SK-N-SH treated with all-trans-retinoic acid at 6 μM for 48 hours (cell line): ENCODE data around the gene RANBP6.

Source experiments
- CSDC2 ChIP-seq: fragments of 250-450 bp; sonication (Bioruptor Pico); IDR thresholded peaks from 2 replicates; pipeline ENCODE4 v1.5.0; 2020; ENCODE audit warnings: mild to moderate bottlenecking, moderate library complexity
- ESRRG ChIP-seq: fragments of 250-450 bp; sonication (Bioruptor Pico); IDR thresholded peaks from 2 replicates; pipeline ENCODE4 v1.6.1; 2021; ENCODE audit warnings: mild to moderate bottlenecking
- GLIS3 ChIP-seq: fragments of 250-450 bp; sonication (Bioruptor Pico); IDR thresholded peaks from 2 replicates; pipeline ENCODE4 v1.5.0; 2020; ENCODE audit warnings: mild to moderate bottlenecking, moderate library complexity
- ISL1 ChIP-seq: fragments of 250-450 bp; sonication (Bioruptor Pico); IDR thresholded peaks from 2 replicates; pipeline ENCODE4 v2.1.2; 2022; ENCODE audit warnings: mild to moderate bottlenecking, moderate library complexity
- OSR1 ChIP-seq: fragments of 250-450 bp; sonication (Bioruptor Pico); IDR thresholded peaks from 2 replicates; pipeline ENCODE4 v1.8.0; 2022; ENCODE audit warnings: moderate library complexity, mild to moderate bottlenecking, inconsistent platforms
- PATZ1 ChIP-seq: fragments of 250-450 bp; sonication (Bioruptor Pico); IDR thresholded peaks from 2 replicates; pipeline ENCODE4 v1.8.0; 2020; ENCODE audit warnings: mild to moderate bottlenecking, moderate library complexity, borderline replicate concordance
- PPARA ChIP-seq: fragments of 250-450 bp; sonication (Bioruptor Pico); IDR thresholded peaks from 2 replicates; pipeline ENCODE4 v1.5.0; 2020; ENCODE audit warnings: mild to moderate bottlenecking, borderline replicate concordance
- SNAI2 ChIP-seq: fragments of 250-450 bp; sonication (Bioruptor Pico); IDR thresholded peaks from 2 replicates; pipeline ENCODE4 v1.5.0; 2020; ENCODE audit warnings: mild to moderate bottlenecking, moderate library complexity
- ZC3H10 ChIP-seq: fragments of 250-450 bp; sonication (Bioruptor Pico); IDR thresholded peaks from 2 replicates; pipeline ENCODE4 v1.5.1; 2021; ENCODE audit warnings: mild to moderate bottlenecking, moderate library complexity
- ZFP3 ChIP-seq: fragments of 250-450 bp; sonication (Bioruptor Pico); IDR thresholded peaks from 2 replicates; pipeline ENCODE4 v1.5.0; 2020; ENCODE audit warnings: mild to moderate bottlenecking, moderate library complexity
- ZFP30 ChIP-seq: fragments of 450-650 bp; formaldehyde crosslinking; IDR thresholded peaks from 2 replicates; pipeline ENCODE4 v1.5.0; 2022; ENCODE audit warnings: mild to moderate bottlenecking, moderate library complexity
- ZNF565 ChIP-seq: fragments of 450-650 bp; formaldehyde crosslinking; conservative IDR thresholded peaks from 2 replicates; pipeline ENCODE4 v1.5.0; 2020; ENCODE audit warnings: low read depth, mild to moderate bottlenecking, moderate library complexity

- no peak for TF ChIP-seq PATZ1
- no peak for TF ChIP-seq OSR1
- no peak for TF ChIP-seq CSDC2
- no peak for TF ChIP-seq ISL1 (CRISPR knock-in tag)
- TF ChIP-seq SNAI2 (CRISPR knock-in tag), result no peak
- no peak for TF ChIP-seq PPARA (CRISPR knock-in tag)
- no peak for TF ChIP-seq ZFP30
- TF ChIP-seq ZNF565 (CRISPR knock-in tag), result no peak
- no peak for TF ChIP-seq ESRRG
- TF ChIP-seq ZC3H10 (CRISPR knock-in tag), result no peak
- no peak for TF ChIP-seq ZFP3 (CRISPR knock-in tag)
- TF ChIP-seq GLIS3, result no peak
Observed at GRCh38 chr9:6007770-6008168, 7.7 kb downstream of the RANBP6 start.
